Colonic mucosa (tissue), 4 donors: ENCODE results near the gene ARFIP1. TPM values are rescaled to one million over a fixed set of nuclear protein-coding genes. Genes with fewer than 3 reads are reported as not detected.

Source experiments
- DNase-seq: peaks from one replicate; pipeline ENCODE4 v3.0.0-alpha.2; 2020
- H3K27ac ChIP-seq: fragments of 200-600 bp; one replicate; pipeline ENCODE4 v1.8.0; 2021
- H3K27me3 ChIP-seq: fragments of 200-600 bp; one replicate; pipeline ENCODE4 v1.8.0; 2021
- H3K36me3 ChIP-seq: fragments of 200-600 bp; one replicate; pipeline ENCODE4 v1.8.0; 2021
- H3K4me1 ChIP-seq: fragments of 200-600 bp; one replicate; pipeline ENCODE4 v1.8.0; 2021; ENCODE audit warnings: mild to moderate bottlenecking
- H3K4me3 ChIP-seq: fragments of 200-600 bp; one replicate; pipeline ENCODE4 v1.8.0; 2021
- H3K9ac ChIP-seq, 2 donors: one replicate each; pipeline ENCODE4 v1.7.0; 2013; ENCODE audit warnings: control low read depth in 2 of 2, low read depth in 2 of 2, low read length in 2 of 2
- H3K9me3 ChIP-seq: fragments of 200-600 bp; one replicate; pipeline ENCODE4 v1.8.0; 2021
- CTCF ChIP-seq: fragments of 200-600 bp; IDR thresholded peaks from one replicate; pipeline ENCODE4 v1.8.0; 2022; ENCODE audit warnings: antibody characterized with exemption, mild to moderate bottlenecking
- intact Hi-C: fragments of 100-400 bp; cut with DNase I; formaldehyde crosslinking; loops from one replicate; pipeline ENCODE4 v1.14.1; 2022
- total RNA-seq, 2 donors: library from RNA; stranded (reverse); fragmentation: NEBNext Ultra II Directional in 1 of 2; extraction: Animal tissue kit (Norgen Biotek cat#: 25700) in 1 of 2; gene quantifications; one replicate each; pipeline ENCODE4 v1.2.1, GENCODE V29; 2021
- donor health status: healthy.
- donor health status: DM: no; HTN: no; CAD: no.
- donor health status: DM: no; HTN: no; CAD: no.

Gene ARFIP1
- total RNA-seq, 2 donors from 2014 or later = 55.9 to 74.1 TPM

GRCh38 chr4:152961014-152961772, 181.4 kb downstream of the ARFIP1 start:
- H3K4me1 ChIP-seq = peaks cover 10% of the 10 kb centered on the region
- no peak overlapping the region for H3K4me3 ChIP-seq
- H3K36me3 ChIP-seq = no peaks in the 10 kb centered on the region
- intact Hi-C loops = no loop called here
- no peaks in the 10 kb centered on the region for H3K9me3 ChIP-seq
- H3K27ac ChIP-seq = no peak overlapping the region
- DNase-seq = no peak
- H3K9ac ChIP-seq = no peak overlapping the region
- no peak for TF ChIP-seq CTCF
- H3K27me3 ChIP-seq = no peaks in the 10 kb centered on the region

- DNase-seq = no peak
- intact Hi-C loops = no loop called here
- no peaks in the 10 kb centered on the region for H3K36me3 ChIP-seq
- no peaks in the 10 kb centered on the region for H3K9me3 ChIP-seq
- peaks cover 10% of the 10 kb centered on the region for H3K4me1 ChIP-seq
- no peaks in the 10 kb centered on the region for H3K27me3 ChIP-seq
- no peak overlapping the region for H3K9ac ChIP-seq
- no peak overlapping the region for H3K4me3 ChIP-seq
- no peak for TF ChIP-seq CTCF
- H3K27ac ChIP-seq = no peak overlapping the region
Measured at GRCh38 chr4:152961773-152962115, 182.0 kb downstream of the ARFIP1 start.

Other genes starting within 250 kb of the ARFIP1 start
- gene FBXW7, start 243.9 kb upstream of the ARFIP1 start, total RNA-seq = 10 to 100 TPM; 29.3 to 29.5 TPM
- 1 to 10 TPM; 1.5 to 3.5 TPM for gene TMEM154, start 100.0 kb upstream of the ARFIP1 start, total RNA-seq
- gene TIGD4, start 224 bp upstream of the ARFIP1 start, total RNA-seq = under 1 TPM in 1 of 2 donors, not detected in 1; 0.30 TPM
- gene FHDC1, start 156.4 kb downstream of the ARFIP1 start, total RNA-seq = 10 to 100 TPM; 13.9 to 14.0 TPM